Loucy (cell line): ENCODE results near the gene HEBP1.

Experiments used
- H2AFZ ChIP-seq: fragments of 200-600 bp; sonication (generic); 2 replicates; pipeline ENCODE4 v1.6.0; 2016; ENCODE audit warnings: antibody characterized with exemption, mild to moderate bottlenecking, low read length, moderate library complexity
- H3F3A ChIP-seq: fragments of 200-600 bp; 2 replicates; pipeline ENCODE4 v1.6.0; 2016; ENCODE audit warnings: antibody characterized with exemption, low read depth, mild to moderate bottlenecking
- H3K27me3 ChIP-seq: fragments of 200-600 bp; sonication (generic); 2 replicates; pipeline ENCODE4 v1.6.1; 2014; ENCODE audit warnings: low read length, mild to moderate bottlenecking; ENCODE audit not compliant: insufficient read depth, poor library complexity, severe bottlenecking
- H3K36me3 ChIP-seq: fragments of 200-600 bp; sonication (generic); 2 replicates; pipeline ENCODE4 v1.6.1; 2016; ENCODE audit warnings: low read length; ENCODE audit not compliant: insufficient read depth
- H3K4me1 ChIP-seq: fragments of 200-600 bp; sonication (generic); 2 replicates; pipeline ENCODE4 v1.5.1; 2014; ENCODE audit warnings: low read length, mild to moderate bottlenecking; ENCODE audit not compliant: insufficient read depth, poor library complexity, severe bottlenecking
- H3K4me2 ChIP-seq: fragments of 200-600 bp; sonication (generic); 2 replicates; pipeline ENCODE4 v1.6.0; 2014; ENCODE audit warnings: antibody characterized with exemption, low read length, low read depth, mild to moderate bottlenecking; ENCODE audit not compliant: poor library complexity, severe bottlenecking
- H3K4me3 ChIP-seq: fragments of 200-600 bp; sonication (generic); 2 replicates; pipeline ENCODE4 v1.5.1; 2014; ENCODE audit warnings: low read length, mild to moderate bottlenecking, mixed read lengths; ENCODE audit not compliant: poor library complexity, severe bottlenecking
- H3K79me2 ChIP-seq: fragments of 200-600 bp; sonication (generic); 2 replicates; pipeline ENCODE4 v1.6.1; 2014; ENCODE audit warnings: low read length; ENCODE audit not compliant: insufficient read depth
- H3K9ac ChIP-seq: fragments of 200-600 bp; sonication (generic); 2 replicates; pipeline ENCODE4 v1.6.0; 2014; ENCODE audit warnings: mild to moderate bottlenecking, low read depth, low read length, moderate library complexity; ENCODE audit not compliant: poor library complexity, severe bottlenecking
- H3K9me2 ChIP-seq: fragments of 200-600 bp; sonication (generic); replicated peaks from 2 replicates; pipeline ENCODE4 v1.6.1; 2016; ENCODE audit warnings: low read depth, low read length, mixed read lengths
- H3K9me3 ChIP-seq: fragments of 200-600 bp; sonication (generic); 2 replicates; pipeline ENCODE4 v1.6.1; 2014; ENCODE audit warnings: mild to moderate bottlenecking, antibody characterized with exemption, low read length, low read depth; ENCODE audit not compliant: insufficient read depth
- H4K20me1 ChIP-seq: fragments of 200-600 bp; sonication (generic); 2 replicates; pipeline ENCODE4 v1.6.0; 2014; ENCODE audit warnings: antibody characterized with exemption, low read length, mild to moderate bottlenecking; ENCODE audit not compliant: insufficient read depth, poor library complexity, severe bottlenecking
- EZH2phosphoT487 ChIP-seq: fragments of 200-600 bp; IDR thresholded peaks from 2 replicates; pipeline ENCODE4 v1.6.1; 2018; ENCODE audit warnings: antibody characterized with exemption, mild to moderate bottlenecking, moderate library complexity, borderline replicate concordance
- TF ChIP-seq, protein P1 (sequence below): fragments of 200-600 bp; sonication (generic); conservative IDR thresholded peaks from 2 replicates; pipeline ENCODE4 v1.5.1; 2014; ENCODE audit warnings: mild to moderate bottlenecking, antibody characterized with exemption, low read length

Gene HEBP1

GRCh38 chr12:12984149-12984548 is 15.9 kb downstream of the HEBP1 start:
- Histone ChIP-seq H3K9me2 (no peaks in the 10 kb centered on the region), H3K36me3 (no peaks in the 10 kb centered on the region), H3K79me2 (no peaks in the 10 kb centered on the region), H3K9ac (no peak overlapping the region), H3K4me1 (no peaks in the 10 kb centered on the region), H2AFZ (no peak overlapping the region), H3F3A (no peaks in the 10 kb centered on the region), H4K20me1 (no peaks in the 10 kb centered on the region), H3K27me3 (no peaks in the 10 kb centered on the region), H3K9me3 (no peaks in the 10 kb centered on the region), H3K4me2 (no peak overlapping the region), H3K4me3 (no peak overlapping the region)
- TF ChIP-seq, protein P1, sequence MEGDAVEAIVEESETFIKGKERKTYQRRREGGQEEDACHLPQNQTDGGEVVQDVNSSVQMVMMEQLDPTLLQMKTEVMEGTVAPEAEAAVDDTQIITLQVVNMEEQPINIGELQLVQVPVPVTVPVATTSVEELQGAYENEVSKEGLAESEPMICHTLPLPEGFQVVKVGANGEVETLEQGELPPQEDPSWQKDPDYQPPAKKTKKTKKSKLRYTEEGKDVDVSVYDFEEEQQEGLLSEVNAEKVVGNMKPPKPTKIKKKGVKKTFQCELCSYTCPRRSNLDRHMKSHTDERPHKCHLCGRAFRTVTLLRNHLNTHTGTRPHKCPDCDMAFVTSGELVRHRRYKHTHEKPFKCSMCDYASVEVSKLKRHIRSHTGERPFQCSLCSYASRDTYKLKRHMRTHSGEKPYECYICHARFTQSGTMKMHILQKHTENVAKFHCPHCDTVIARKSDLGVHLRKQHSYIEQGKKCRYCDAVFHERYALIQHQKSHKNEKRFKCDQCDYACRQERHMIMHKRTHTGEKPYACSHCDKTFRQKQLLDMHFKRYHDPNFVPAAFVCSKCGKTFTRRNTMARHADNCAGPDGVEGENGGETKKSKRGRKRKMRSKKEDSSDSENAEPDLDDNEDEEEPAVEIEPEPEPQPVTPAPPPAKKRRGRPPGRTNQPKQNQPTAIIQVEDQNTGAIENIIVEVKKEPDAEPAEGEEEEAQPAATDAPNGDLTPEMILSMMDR = no peak
- no peak for TF ChIP-seq EZH2phosphoT487

DNA sequence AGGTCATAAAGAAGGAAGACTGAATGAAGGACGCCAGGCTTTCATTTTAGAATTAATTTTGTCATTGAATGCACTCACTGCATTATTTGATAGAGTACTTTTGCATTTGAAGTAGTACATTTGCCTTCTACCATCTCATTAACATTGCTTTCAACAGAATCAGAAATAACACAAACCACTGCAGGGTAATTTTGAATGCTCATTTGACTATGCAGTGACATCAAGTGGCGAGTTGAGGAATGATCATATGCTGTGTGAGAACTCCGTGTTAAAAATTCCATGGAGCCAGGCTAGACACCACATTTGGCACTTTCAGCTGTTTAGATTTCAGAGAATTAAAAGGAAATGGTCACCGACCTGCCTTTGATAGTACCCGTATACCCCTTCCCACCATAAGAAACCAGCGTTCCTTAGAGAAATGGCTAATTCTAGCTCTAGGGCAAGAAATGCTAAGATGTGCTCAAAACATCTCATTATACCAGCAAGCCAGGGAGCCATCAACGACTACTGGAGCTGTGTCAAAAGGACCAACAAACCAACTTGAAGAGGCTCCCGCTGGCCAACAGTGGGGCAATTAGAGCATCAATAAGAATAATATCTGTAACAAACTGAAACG is 16.5 kb downstream of the HEBP1 start:
- Histone ChIP-seq H3F3A (no peaks in the 10 kb centered on the region), H3K9me2 (no peaks in the 10 kb centered on the region), H3K79me2 (no peaks in the 10 kb centered on the region), H3K36me3 (no peaks in the 10 kb centered on the region), H4K20me1 (no peaks in the 10 kb centered on the region), H3K9ac (no peak overlapping the region), H3K4me3 (no peak overlapping the region), H2AFZ (no peak overlapping the region), H3K27me3 (no peaks in the 10 kb centered on the region), H3K4me2 (no peak overlapping the region), H3K9me3 (no peaks in the 10 kb centered on the region), H3K4me1 (no peaks in the 10 kb centered on the region)
- TF ChIP-seq EZH2phosphoT487 = no peak
- TF ChIP-seq, protein P1 = peak; percentile 75

DNA sequence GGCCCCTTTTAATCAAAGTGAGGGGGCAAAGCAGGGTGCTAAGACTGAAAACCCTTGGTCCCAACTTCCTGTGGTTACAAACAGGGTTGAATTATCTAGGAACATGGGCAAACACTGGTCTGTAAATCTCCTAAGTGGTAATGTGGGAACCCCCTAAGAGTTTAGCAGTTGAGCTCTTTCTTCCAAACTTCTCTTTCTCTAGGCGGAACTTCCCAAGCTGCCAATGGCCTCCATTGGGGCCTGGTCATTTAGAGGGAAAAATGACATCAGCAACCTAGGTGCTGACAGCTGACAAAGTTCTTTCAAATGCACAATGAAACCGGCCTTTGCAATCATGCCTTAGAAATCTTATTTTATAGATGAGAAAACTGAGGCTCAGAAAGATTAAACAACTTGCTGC is 17.7 kb downstream of the HEBP1 start:
- Histone ChIP-seq H3K4me1 (no peaks in the 10 kb centered on the region), H2AFZ (no peak overlapping the region), H3F3A (no peaks in the 10 kb centered on the region), H3K27me3 (no peaks in the 10 kb centered on the region), H3K4me2 (no peak overlapping the region), H3K9ac (no peak overlapping the region), H3K9me2 (no peaks in the 10 kb centered on the region), H3K9me3 (no peaks in the 10 kb centered on the region), H4K20me1 (no peaks in the 10 kb centered on the region), H3K79me2 (no peaks in the 10 kb centered on the region), H3K36me3 (no peaks in the 10 kb centered on the region), H3K4me3 (no peak overlapping the region)
- TF ChIP-seq, protein P1 = no peak
- TF ChIP-seq EZH2phosphoT487 = no peak
